ENCODE results near the gene OLR1. TPM values are rescaled to one million over a fixed set of nuclear protein-coding genes. Genes with fewer than 3 reads are reported as not detected.

Gene OLR1
- not detected in 2 replicates for total RNA-seq (ENCODE audit: low replicate concordance)

DNA sequence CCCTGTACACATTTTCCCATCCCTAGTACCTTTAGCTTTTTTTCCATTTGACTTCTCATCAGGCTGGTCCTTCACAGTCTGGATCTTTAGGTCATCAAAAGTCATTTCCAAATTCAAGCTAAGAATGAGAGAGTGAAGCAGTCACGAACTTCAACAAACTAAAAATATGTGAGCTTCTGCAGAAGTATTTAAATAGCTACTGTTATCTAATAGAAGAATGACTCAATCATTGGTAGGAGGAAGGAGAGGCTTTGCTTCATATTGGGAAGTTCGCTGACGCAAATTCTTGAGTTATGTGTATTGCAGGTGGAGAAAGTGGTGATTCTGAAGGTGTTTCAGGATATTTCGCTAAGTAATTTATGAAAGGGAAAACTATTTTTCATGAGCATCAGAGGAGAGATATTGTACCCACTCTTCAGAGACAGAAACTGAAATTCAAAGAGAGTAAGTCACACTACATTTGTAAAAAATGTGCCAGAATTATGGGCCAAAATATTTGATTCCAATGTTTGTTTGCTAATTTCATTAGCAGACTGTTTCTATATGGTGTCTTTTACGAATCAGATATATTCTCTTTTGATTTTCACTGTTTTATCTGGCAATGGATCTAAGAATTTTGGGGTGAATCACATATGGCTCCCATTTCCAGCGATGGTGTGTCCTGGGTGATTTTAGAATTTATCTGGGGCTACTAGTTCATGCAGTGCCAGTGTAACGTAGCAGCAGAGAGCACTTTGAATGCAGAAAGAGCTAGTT is at the start of gene OLR1:
Gene OLR1, minus strand, starts transcription at position 160 of the 756 bp plus-strand sequence. Its CDS starts 55 bp downstream, at position 105.

DNA sequence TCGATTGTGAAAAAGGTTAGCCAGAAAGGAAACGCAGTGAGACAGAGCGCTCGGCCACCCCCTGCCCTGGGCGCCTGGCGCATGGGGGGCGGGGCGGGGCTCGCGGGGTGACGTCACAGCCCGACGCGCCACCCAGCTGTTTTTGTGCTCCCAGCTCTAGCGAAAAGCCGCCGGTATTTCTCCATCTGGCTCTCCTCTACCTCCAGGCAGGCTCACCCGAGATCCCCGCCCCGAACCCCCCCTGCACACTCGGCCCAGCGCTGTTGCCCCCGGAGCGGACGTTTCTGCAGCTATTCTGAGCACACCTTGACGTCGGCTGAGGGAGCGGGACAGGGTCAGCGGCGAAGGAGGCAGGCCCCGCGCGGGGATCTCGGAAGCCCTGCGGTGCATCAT is 40.8 kb upstream of the OLR1 start, which contains the start of gene GABARAPL1:
Gene GABARAPL1, plus strand, starts transcription at position 139 of the 393 bp plus-strand sequence. Its CDS starts 253 bp downstream, at position 392.

DNA sequence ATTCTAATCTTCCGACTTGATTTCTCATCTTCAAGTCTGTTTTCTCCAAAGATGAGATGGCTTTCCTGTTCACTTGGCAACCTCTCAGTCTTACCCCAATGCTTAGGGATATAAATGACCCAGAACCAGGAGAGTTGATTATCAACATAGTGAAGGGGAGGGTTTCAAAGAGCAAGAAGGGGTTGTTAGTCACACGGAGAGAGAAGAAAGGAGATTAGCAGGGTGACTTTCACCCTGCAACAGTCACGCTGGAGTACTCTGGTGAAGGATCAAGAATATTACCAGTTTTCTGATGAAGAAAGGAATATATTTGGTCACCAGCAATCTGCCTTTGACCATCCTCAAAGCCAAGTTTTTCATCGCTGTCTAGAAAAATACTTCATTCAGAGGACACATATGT is 6.9 kb upstream of the OLR1 start, which contains the start of gene TMEM52B:
Gene TMEM52B, plus strand, starts transcription at position 212 of the 400 bp plus-strand sequence. CDS start 543 bp downstream, outside the sequence.

DNA sequence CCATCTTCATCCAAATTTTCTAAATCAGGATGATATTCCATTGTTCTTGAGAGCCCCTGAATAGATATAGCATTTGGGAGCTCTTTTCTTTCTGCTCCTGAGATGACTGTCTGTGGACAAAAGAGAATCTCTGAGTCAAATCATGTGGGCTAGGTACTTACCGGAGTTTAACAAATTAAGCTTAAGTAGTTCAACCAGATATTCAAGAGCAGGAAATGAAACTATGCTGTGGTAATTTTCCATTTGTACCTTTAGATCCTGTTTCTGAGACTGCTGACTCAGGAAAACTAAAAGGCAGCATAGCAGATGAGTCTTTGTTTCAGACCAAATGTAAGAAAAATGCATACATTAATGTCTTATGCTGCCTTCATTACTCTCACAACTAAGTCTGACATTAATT is 41.9 kb downstream of the OLR1 start, which contains the start of gene CLEC7A:
Gene CLEC7A, minus strand, starts transcription at position 158 of the 400 bp plus-strand sequence. Its CDS starts 117 bp downstream, at position 41.

Other genes with a start within 250 kb of the OLR1 start
- 5.6 TPM in 1 of 2 replicates, not detected in the other for gene CLEC2A, start 239.8 kb downstream of the OLR1 start, total RNA-seq (ENCODE audit: low replicate concordance)
- gene CLEC12A, start 200.7 kb downstream of the OLR1 start, total RNA-seq (ENCODE audit: low replicate concordance), result not detected in 2 replicates
- not detected in 2 replicates for gene CLEC1B, start 173.0 kb downstream of the OLR1 start, total RNA-seq (ENCODE audit: low replicate concordance)
- 0.15 TPM in 1 of 2 replicates, not detected in the other for gene CLEC12B, start 161.5 kb downstream of the OLR1 start, total RNA-seq (ENCODE audit: low replicate concordance)
- not detected in 2 replicates for gene CLEC9A, start 141.4 kb downstream of the OLR1 start, total RNA-seq (ENCODE audit: low replicate concordance)
- 0.12 TPM in 1 of 2 replicates, not detected in the other for gene CLEC1A, start 73.1 kb downstream of the OLR1 start, total RNA-seq (ENCODE audit: low replicate concordance)
- not detected in 2 replicates for gene CLEC7A, start 41.9 kb downstream of the OLR1 start, total RNA-seq (ENCODE audit: low replicate concordance)
- not detected in 2 replicates for gene TMEM52B, start 6.9 kb upstream of the OLR1 start, total RNA-seq (ENCODE audit: low replicate concordance)
- gene GABARAPL1, start 40.7 kb upstream of the OLR1 start, total RNA-seq (ENCODE audit: low replicate concordance), result 44.0 and 72.3 TPM in 2 replicates
- under 0.01 TPM in 2 replicates for gene KLRD1, start 135.7 kb upstream of the OLR1 start, total RNA-seq (ENCODE audit: low replicate concordance)
- not detected in 2 replicates for gene KLRK1, start 217.9 kb upstream of the OLR1 start, total RNA-seq (ENCODE audit: low replicate concordance)
- gene KLRC4, start 237.6 kb upstream of the OLR1 start, total RNA-seq (ENCODE audit: low replicate concordance), result not detected in 2 replicates
- not detected in 2 replicates for gene KLRC3, start 248.5 kb upstream of the OLR1 start, total RNA-seq (ENCODE audit: low replicate concordance)